Measurements from ENCODE around the gene GNG7. TPM values are rescaled to one million over a fixed set of nuclear protein-coding genes. Genes with fewer than 3 reads are reported as not detected.
"Not testable (repeated sequence)": the region's sequence is repeated elsewhere in the genome, so short reads cannot be mapped to it uniquely, and the experiment has no call there.

Gene GNG7
- total and polyA plus RNA-seq, 8 donors: 4.0 to 8.8 (median 6.0) TPM

- WGBS, 2 donors: 89 to 91% methylated on average over 15 of the region's 15 CpGs
- peaks cover 9 to 22% (median 20%) of the 10 kb centered on the region in 3 donors for H3K4me1 ChIP-seq
- no peak for TF ChIP-seq CTCF (IDR thresholded peaks at IDR 0.05)
- H3K9me3 ChIP-seq: no peaks in the 10 kb centered on the region
- H3K4me3 ChIP-seq: no peak overlapping the region
- DNase-seq (peak in 1 of 6 donors; percentile 40), FAIRE-seq (no peak), ATAC-seq (no peak)
- no peak overlapping the region for H3K27ac ChIP-seq
- no peaks in the 10 kb centered on the region for H3K36me3 ChIP-seq
- no peaks in the 10 kb centered on the region for H3K27me3 ChIP-seq
- intact Hi-C loops (cut with DNase I): no loop called here
Measured at GRCh38 chr19:2547033-2547680, 155.3 kb downstream of the GNG7 start.

- Histone ChIP-seq H3K36me3 (no peaks in the 10 kb centered on the region), H3K9me3 (no peaks in the 10 kb centered on the region), H3K27ac (peak overlapping the region in 2 of 4 donors; percentile 31 to 33), H3K4me1 (peaks cover 9 to 22% (median 20%) of the 10 kb centered on the region in 3 donors), H3K27me3 (no peaks in the 10 kb centered on the region), H3K4me3 (no peak overlapping the region)
- DNase-seq (peak in 5 of 6 donors; percentile 37 to 81 (median 63)), ATAC-seq (peak in 1 of 4 donors; percentile 5), FAIRE-seq (no peak)
- TF ChIP-seq CTCF (IDR thresholded peaks at IDR 0.05): no peak
- 69 to 71% methylated on average over 49 to 50 of the region's 50 CpGs for WGBS, 2 donors
- intact Hi-C loops (cut with DNase I): no loop called here
Measured at GRCh38 chr19:2546128-2547032, 156.1 kb downstream of the GNG7 start.

GRCh38 chr19:2545416-2546127 lies 156.9 kb downstream of the GNG7 start:
- H3K36me3 ChIP-seq; H3K27ac ChIP-seq; H3K4me3 ChIP-seq; H3K9me3 ChIP-seq; H3K27me3 ChIP-seq; DNase-seq; FAIRE-seq; ATAC-seq; intact Hi-C loops (cut with DNase I): not testable (repeated sequence)
- 92 to 93% methylated on average over 17 to 20 of the region's 20 CpGs for WGBS, 2 donors
- H3K4me1 ChIP-seq: peaks cover 9 to 22% (median 20%) of the 10 kb centered on the region in 3 donors

GRCh38 chr19:2544576-2545415 lies 157.7 kb downstream of the GNG7 start:
- peak in 2 of 6 donors; percentile 38 to 41 for DNase-seq
- Histone ChIP-seq H3K36me3 (no peaks in the 10 kb centered on the region), H3K4me3 (no peak overlapping the region), H3K9me3 (no peaks in the 10 kb centered on the region), H3K27me3 (no peaks in the 10 kb centered on the region), H3K27ac (peak overlapping the region; percentile 64 to 87 (median 84)), H3K4me1 (peaks cover 9 to 22% (median 20%) of the 10 kb centered on the region in 3 donors)
- 93 to 94% methylated on average over 18 of the region's 18 CpGs for WGBS, 2 donors
- ATAC-seq: no peak
- FAIRE-seq: no peak
- intact Hi-C loops (cut with DNase I): loop anchor here in 1 of 3 donors (5.0 kb wide), 1 partner anchor 67 kb away; the partner anchor contains the start of gene GADD45B
- TF ChIP-seq CTCF (IDR thresholded peaks at IDR 0.05): no peak

All from pancreas (tissue), 10 donors.